Stimulated activated CD4-positive, alpha-beta T cell treated with anti-CD3 and anti-CD28 coated beads, TNF-alpha, amount 100 ng/mL, for 4 hours (primary cell): ENCODE data around the gene TRIO.

Experiments
- DNase-seq, 3 experiments: peaks; one replicate each; pipeline ENCODE4 v3.0.0-alpha.2; 2020; ENCODE audit warnings: low read depth in 3 of 3

The TRIO gene

GRCh38 chr5:14486486-14486885 lies 343.3 kb downstream of the TRIO start:
- no peak for DNase-seq

- no peak for DNase-seq
Observed at GRCh38 chr5:14486996-14487896, 344.1 kb downstream of the TRIO start.

- DNase-seq, result no peak
Observed at GRCh38 chr5:14487897-14488570, 344.9 kb downstream of the TRIO start.

- no peak for DNase-seq
Observed at GRCh38 chr5:14488709-14489108, 345.6 kb downstream of the TRIO start.

GRCh38 chr5:14489643-14490042 lies 346.5 kb downstream of the TRIO start:
- DNase-seq, result no peak

- DNase-seq, result no peak
Observed at GRCh38 chr5:14490309-14490711, 347.2 kb downstream of the TRIO start.

GRCh38 chr5:14491015-14491915 lies 348.1 kb downstream of the TRIO start:
- no peak for DNase-seq

- no peak for DNase-seq
Observed at GRCh38 chr5:14492331-14492964, 349.3 kb downstream of the TRIO start.

- DNase-seq, result no peak
Observed at GRCh38 chr5:14495301-14495700, 352.2 kb downstream of the TRIO start.

- no peak for DNase-seq
Observed at GRCh38 chr5:14497311-14497710, 354.2 kb downstream of the TRIO start.

- no peak for DNase-seq
Observed at GRCh38 chr5:14501353-14502293, 358.5 kb downstream of the TRIO start.

- DNase-seq, result no peak
Observed at GRCh38 chr5:14502294-14502690, 359.1 kb downstream of the TRIO start.

- no peak for DNase-seq
Observed at GRCh38 chr5:14503017-14503680, 360.0 kb downstream of the TRIO start.

GRCh38 chr5:14503681-14504331 lies 360.7 kb downstream of the TRIO start:
- no peak for DNase-seq

GRCh38 chr5:14504332-14504727 lies 361.2 kb downstream of the TRIO start:
- no peak for DNase-seq

GRCh38 chr5:14504816-14505215 lies 361.7 kb downstream of the TRIO start:
- DNase-seq, result no peak

GRCh38 chr5:14505310-14506139 lies 362.4 kb downstream of the TRIO start:
- no peak for DNase-seq

- DNase-seq, result no peak
Observed at GRCh38 chr5:14506140-14506538, 363.0 kb downstream of the TRIO start.
